ENCODE results near the gene MSTO1.
"Not testable (repeated sequence)": the region's sequence is repeated elsewhere in the genome, so short reads cannot be mapped to it uniquely, and the experiment has no call there.

MSTO1 gene

GRCh38 chr1:155622191-155622590, 12.2 kb downstream of the MSTO1 start:
- no peak for DNase-seq

- no peak for DNase-seq
These were observed 13.3 kb downstream of the MSTO1 start for GRCh38 chr1:155623357-155623756.

- DNase-seq, result not testable (repeated sequence)
These were observed 16.4 kb downstream of the MSTO1 start for GRCh38 chr1:155626428-155626827.

- no peak for DNase-seq
These were observed 26.6 kb downstream of the MSTO1 start for GRCh38 chr1:155636397-155637153.

- DNase-seq, result no peak
These were observed 30.3 kb downstream of the MSTO1 start for GRCh38 chr1:155640367-155640766.

GRCh38 chr1:155642559-155643180, 32.7 kb downstream of the MSTO1 start:
- DNase-seq, result not testable (repeated sequence)

GRCh38 chr1:155643230-155643629, 33.2 kb downstream of the MSTO1 start:
- DNase-seq, result no peak

GRCh38 chr1:155645034-155645598, 35.1 kb downstream of the MSTO1 start:
- no peak for DNase-seq

- DNase-seq, result no peak
These were observed 35.6 kb downstream of the MSTO1 start for GRCh38 chr1:155645648-155646047.

- DNase-seq, result no peak
These were observed 36.3 kb downstream of the MSTO1 start for GRCh38 chr1:155646307-155646706.

GRCh38 chr1:155648207-155649147, 38.5 kb downstream of the MSTO1 start:
- DNase-seq, result no peak

- DNase-seq, result no peak
These were observed 39.7 kb downstream of the MSTO1 start for GRCh38 chr1:155649676-155650075.

- DNase-seq, result no peak
These were observed 40.3 kb downstream of the MSTO1 start for GRCh38 chr1:155650231-155650757.

GRCh38 chr1:155651861-155652661, 42.0 kb downstream of the MSTO1 start:
- no peak for DNase-seq

- no peak for DNase-seq
These were observed 42.9 kb downstream of the MSTO1 start for GRCh38 chr1:155652951-155653350.

GRCh38 chr1:155657463-155657862, 47.4 kb downstream of the MSTO1 start:
- peak; percentile 72 for DNase-seq

- DNase-seq, result not testable (repeated sequence)
These were observed 51.2 kb downstream of the MSTO1 start for GRCh38 chr1:155661239-155661638.
